Activated CD8-positive, alpha-beta T cell treated with anti-CD3 and anti-CD28 coated beads for 36 hours (primary cell): ENCODE data around the gene TBC1D22A. TPM values are rescaled to one million over a fixed set of nuclear protein-coding genes. Genes with fewer than 3 reads are reported as not detected.
A peak's percentile ranks its signal among the peaks of the same experiment; 100 is the strongest.

Source experiments
- ATAC-seq: fragments of 200-7000 bp; cut with Tn5 transposase; one replicate; pipeline ENCODE4 v1.10.0; 2021; ENCODE audit warnings: mild to moderate bottlenecking, moderate library complexity
- CTCF ChIA-PET: fragments of 350-600 bp; sonication (Branson Sonifier 250); formaldehyde crosslinking; loops from one replicate; lab custom pipeline; 2021; ENCODE audit warnings: antibody characterized with exemption; lab: Charles Lee
- POLR2A ChIA-PET: fragments of 350-600 bp; sonication (Branson Sonifier 250); formaldehyde crosslinking; loops from one replicate; lab custom pipeline; 2021; ENCODE audit warnings: antibody characterized with exemption; lab: Charles Lee
- DNase-seq: peaks from one replicate; pipeline ENCODE4 v3.0.0-alpha.2; 2020
- H3K27ac Mint-ChIP-seq: one replicate; pipeline ENCODE4 v1.8.0; 2021; ENCODE audit warnings: mild to moderate bottlenecking, mixed read lengths
- H3K27me3 Mint-ChIP-seq: one replicate; pipeline ENCODE4 v1.8.0; 2021; ENCODE audit warnings: mixed read lengths
- H3K36me3 Mint-ChIP-seq: one replicate; pipeline ENCODE4 v1.8.0; 2021; ENCODE audit warnings: low read depth, mixed read lengths
- H3K4me1 Mint-ChIP-seq: one replicate; pipeline ENCODE4 v1.8.0; 2021; ENCODE audit warnings: low read depth, mixed read lengths
- H3K4me3 Mint-ChIP-seq: one replicate; pipeline ENCODE4 v1.8.0; 2021; ENCODE audit warnings: mild to moderate bottlenecking, moderate library complexity, mixed read lengths
- H3K9me3 Mint-ChIP-seq: one replicate; pipeline ENCODE4 v1.8.0; 2021; ENCODE audit warnings: mixed read lengths
- intact Hi-C: fragments of 100-400 bp; cut with micrococcal nuclease; formaldehyde crosslinking; loops from one replicate; pipeline ENCODE4 v1.10.0; 2022
- total RNA-seq, 2 experiments: library from RNA; stranded (reverse); gene quantifications; one replicate each; pipeline ENCODE4 v1.2.3, GENCODE V29; 2021
- TF ChIP-seq, protein P1 (sequence below): fragments of 200-600 bp; IDR thresholded peaks from one replicate; pipeline ENCODE4 v1.8.0; 2022; ENCODE audit warnings: antibody characterized with exemption, mild to moderate bottlenecking

TBC1D22A gene, protein sequence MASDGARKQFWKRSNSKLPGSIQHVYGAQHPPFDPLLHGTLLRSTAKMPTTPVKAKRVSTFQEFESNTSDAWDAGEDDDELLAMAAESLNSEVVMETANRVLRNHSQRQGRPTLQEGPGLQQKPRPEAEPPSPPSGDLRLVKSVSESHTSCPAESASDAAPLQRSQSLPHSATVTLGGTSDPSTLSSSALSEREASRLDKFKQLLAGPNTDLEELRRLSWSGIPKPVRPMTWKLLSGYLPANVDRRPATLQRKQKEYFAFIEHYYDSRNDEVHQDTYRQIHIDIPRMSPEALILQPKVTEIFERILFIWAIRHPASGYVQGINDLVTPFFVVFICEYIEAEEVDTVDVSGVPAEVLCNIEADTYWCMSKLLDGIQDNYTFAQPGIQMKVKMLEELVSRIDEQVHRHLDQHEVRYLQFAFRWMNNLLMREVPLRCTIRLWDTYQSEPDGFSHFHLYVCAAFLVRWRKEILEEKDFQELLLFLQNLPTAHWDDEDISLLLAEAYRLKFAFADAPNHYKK
- 10 to 100 TPM; 41.0 to 42.8 TPM for total RNA-seq

- TF ChIP-seq, protein P1, sequence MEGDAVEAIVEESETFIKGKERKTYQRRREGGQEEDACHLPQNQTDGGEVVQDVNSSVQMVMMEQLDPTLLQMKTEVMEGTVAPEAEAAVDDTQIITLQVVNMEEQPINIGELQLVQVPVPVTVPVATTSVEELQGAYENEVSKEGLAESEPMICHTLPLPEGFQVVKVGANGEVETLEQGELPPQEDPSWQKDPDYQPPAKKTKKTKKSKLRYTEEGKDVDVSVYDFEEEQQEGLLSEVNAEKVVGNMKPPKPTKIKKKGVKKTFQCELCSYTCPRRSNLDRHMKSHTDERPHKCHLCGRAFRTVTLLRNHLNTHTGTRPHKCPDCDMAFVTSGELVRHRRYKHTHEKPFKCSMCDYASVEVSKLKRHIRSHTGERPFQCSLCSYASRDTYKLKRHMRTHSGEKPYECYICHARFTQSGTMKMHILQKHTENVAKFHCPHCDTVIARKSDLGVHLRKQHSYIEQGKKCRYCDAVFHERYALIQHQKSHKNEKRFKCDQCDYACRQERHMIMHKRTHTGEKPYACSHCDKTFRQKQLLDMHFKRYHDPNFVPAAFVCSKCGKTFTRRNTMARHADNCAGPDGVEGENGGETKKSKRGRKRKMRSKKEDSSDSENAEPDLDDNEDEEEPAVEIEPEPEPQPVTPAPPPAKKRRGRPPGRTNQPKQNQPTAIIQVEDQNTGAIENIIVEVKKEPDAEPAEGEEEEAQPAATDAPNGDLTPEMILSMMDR, result no peak
- intact Hi-C loops, result no loop called here
- peak; percentile 91 for ATAC-seq
- ChIA-PET POLR2A (interaction anchor here (0.8 to 3.4 kb wide), 15 partner anchors 10 to 151 kb away, joined by 3 to 29 read pairs (median 4); partner anchors contain the start of gene CERK), CTCF (interaction anchor here (0.7 to 11.3 kb wide), 6 partner anchors 12 to 199 kb away, joined by 3 to 191 read pairs (median 3); no protein-coding TSS in a partner anchor)
- H3K36me3 Mint-ChIP-seq, result peaks cover 47% of the 10 kb centered on the region
- H3K27me3 Mint-ChIP-seq, result no peaks in the 10 kb centered on the region
- no peaks in the 10 kb centered on the region for H3K9me3 Mint-ChIP-seq
- peak within 1 kb of the TSS; percentile 99 for H3K27ac Mint-ChIP-seq
- peaks cover 51% of the 10 kb centered on the region for H3K4me1 Mint-ChIP-seq
- H3K4me3 Mint-ChIP-seq, result peak within 1 kb of the TSS; percentile 94
- DNase-seq, result peak; percentile 96
Observed at GRCh38 chr22:46762238-46763050, at the start of gene TBC1D22A. Gene TBC1D22A (plus strand): TSS chr22:46762650. CDS start chr22:46762787, 137 bp downstream.

GRCh38 chr22:46714550-46714949 is 47.9 kb upstream of the TBC1D22A start:
- ChIA-PET POLR2A (interaction anchor here (0.6 kb wide), 1 partner anchor 17 kb away, joined by 5 read pairs; no protein-coding TSS in a partner anchor), CTCF (interaction anchor here (0.6 to 1.2 kb wide), 3 partner anchors 33 to 133 kb away, joined by 3 to 4 read pairs (median 3); no protein-coding TSS in a partner anchor)
- intact Hi-C loops, result no loop called here
- ATAC-seq (no peak), DNase-seq (no peak)
- H3K27ac Mint-ChIP-seq, result peak overlapping the region; percentile 36
- H3K4me1 Mint-ChIP-seq, result peaks cover 6% of the 10 kb centered on the region
- no peaks in the 10 kb centered on the region for H3K27me3 Mint-ChIP-seq
- H3K9me3 Mint-ChIP-seq, result no peaks in the 10 kb centered on the region
- H3K4me3 Mint-ChIP-seq, result no peak overlapping the region
- peaks cover 34% of the 10 kb centered on the region for H3K36me3 Mint-ChIP-seq
- TF ChIP-seq, protein P1, result no peak

- POLR2A ChIA-PET, result interaction anchor here (1.1 kb wide), 1 partner anchor 11 kb away, joined by 3 read pairs; no protein-coding TSS in a partner anchor
Observed at GRCh38 chr22:46719921-46720320, 42.5 kb upstream of the TBC1D22A start.

GRCh38 chr22:46721501-46722085 is 40.9 kb upstream of the TBC1D22A start:
- ChIA-PET CTCF (interaction anchor here (1.0 to 1.2 kb wide), 3 partner anchors 15 to 158 kb away, joined by 3 to 4 read pairs (median 3); no protein-coding TSS in a partner anchor), POLR2A (interaction anchor here (0.5 to 1.3 kb wide), 2 partner anchors 12 to 25 kb away, joined by 3 read pairs; no protein-coding TSS in a partner anchor)
- Mint-ChIP-seq H3K27me3 (no peaks in the 10 kb centered on the region), H3K4me3 (no peak overlapping the region), H3K27ac (peak overlapping the region; percentile 36), H3K4me1 (peaks cover 17% of the 10 kb centered on the region), H3K36me3 (peaks cover 21% of the 10 kb centered on the region), H3K9me3 (no peaks in the 10 kb centered on the region)
- intact Hi-C loops, result no loop called here
- no peak for ATAC-seq
- no peak for DNase-seq
- TF ChIP-seq, protein P1, result no peak

More at GRCh38 chr22:46719921-46720320, 42.5 kb upstream of the TBC1D22A start:
- DNase-seq (no peak), ATAC-seq (no peak)
- no peaks in the 10 kb centered on the region for H3K9me3 Mint-ChIP-seq
- CTCF ChIA-PET, result no interaction called here
- H3K27ac Mint-ChIP-seq, result no peak overlapping the region
- TF ChIP-seq, protein P1, result no peak
- intact Hi-C loops, result no loop called here
- peaks cover 11% of the 10 kb centered on the region for H3K4me1 Mint-ChIP-seq
- peaks cover 23% of the 10 kb centered on the region for H3K36me3 Mint-ChIP-seq
- no peak overlapping the region for H3K4me3 Mint-ChIP-seq
- no peaks in the 10 kb centered on the region for H3K27me3 Mint-ChIP-seq
